ENCODE measurements around the gene COQ8A.

- TF ChIP-seq CSDC2 (CRISPR knock-in tag; IDR thresholded peaks at IDR 0.05) (no peak), ISL1 (CRISPR knock-in tag; IDR thresholded peaks at IDR 0.05) (no peak), BACH2 (CRISPR knock-in tag; IDR thresholded peaks at IDR 0.05; ENCODE audit: borderline replicate concordance) (no peak), CREB5 (CRISPR knock-in tag; IDR thresholded peaks at IDR 0.05; ENCODE audit: low read depth) (no peak)
These were observed 3.1 kb downstream of the COQ8A start for GRCh38 chr1:226943156-226943555.

All from SK-N-SH treated with all-trans-retinoic acid at 6 μM for 48 hours (cell line).